Effector CD4-positive, alpha-beta T cell (primary cell): ENCODE data around the gene EPHX1.

ENCODE experiments used
- DNase-seq: peaks from one replicate; pipeline ENCODE4 v3.0.0-alpha.2; 2020

The EPHX1 gene

DNA sequence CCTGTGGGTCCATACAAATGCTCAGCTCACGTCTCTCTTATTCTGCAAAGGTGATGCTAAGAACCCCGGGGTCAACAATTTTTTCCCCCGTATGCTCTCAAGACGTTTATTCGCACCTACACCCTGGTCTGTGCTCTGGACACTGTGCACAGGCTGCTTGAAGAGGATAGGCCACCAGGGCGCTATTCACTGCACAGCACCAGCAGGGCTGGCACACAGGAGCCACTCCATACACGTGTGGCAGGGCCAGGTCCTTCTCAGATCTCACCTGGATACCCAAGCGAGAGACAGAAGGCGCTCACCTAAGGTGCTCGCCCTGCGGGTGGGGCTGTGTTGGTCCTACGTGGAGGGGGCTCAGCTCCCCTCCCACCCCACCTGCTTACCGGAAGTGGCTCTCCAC lies 55.6 kb downstream of the EPHX1 start:
- no peak for DNase-seq

DNA sequence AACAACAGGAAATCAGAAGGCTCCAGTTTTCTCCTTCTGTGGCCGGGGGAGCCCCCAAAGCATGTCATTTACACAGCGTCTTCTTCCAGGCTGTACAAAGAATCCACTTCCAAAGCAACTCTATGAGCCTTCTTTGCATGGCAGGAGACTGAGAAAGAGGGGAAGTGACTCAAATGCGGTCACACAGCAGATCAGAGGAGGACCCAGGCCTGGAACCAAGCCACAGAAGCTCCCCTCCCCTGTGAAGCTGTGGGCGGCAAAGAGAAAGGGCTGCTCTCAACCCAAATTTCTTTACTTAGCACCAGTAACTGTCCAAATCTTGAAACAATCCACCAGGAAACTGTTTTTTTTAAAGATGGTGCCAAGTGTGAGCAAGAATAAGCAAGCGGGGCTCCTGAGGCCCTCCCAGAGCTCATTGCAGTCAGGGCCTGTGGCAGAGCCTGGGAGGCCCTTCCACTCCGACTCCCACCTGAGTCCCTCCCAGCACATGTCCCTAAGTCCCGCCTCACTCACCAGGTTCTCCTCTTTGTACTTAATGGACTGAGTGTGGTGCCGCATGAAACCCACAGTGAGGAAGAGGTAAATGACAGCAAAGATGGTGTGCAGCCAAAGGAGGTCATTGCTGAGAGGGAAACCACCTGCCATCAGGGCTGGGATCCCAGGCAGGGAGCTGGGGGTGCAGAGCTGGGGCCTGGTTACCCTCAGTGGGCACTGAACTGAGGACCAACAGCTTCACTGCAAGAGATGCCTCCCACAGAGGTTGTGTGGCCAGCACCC lies 56.3 kb downstream of the EPHX1 start:
- peak; percentile 62 for DNase-seq

DNA sequence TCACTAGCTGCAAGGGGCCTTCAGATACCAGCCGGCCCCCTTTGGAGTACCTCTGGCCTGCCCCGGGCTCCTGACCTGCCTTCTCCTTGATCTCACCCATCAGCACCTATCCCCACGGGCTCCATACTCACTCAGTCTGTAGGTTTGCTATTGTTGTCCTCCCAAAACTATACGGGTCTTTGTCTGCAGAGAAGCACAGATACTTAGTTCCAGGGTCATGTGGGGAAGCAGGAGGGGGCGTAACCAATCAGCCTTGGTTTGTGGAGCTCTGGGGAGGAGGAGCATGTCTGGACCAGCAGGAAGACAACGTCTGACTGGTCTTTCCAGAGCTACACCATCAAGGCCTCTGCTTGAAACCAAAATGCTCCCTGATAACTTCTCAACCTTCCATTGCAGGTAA lies 57.1 kb downstream of the EPHX1 start:
- DNase-seq = no peak

DNA sequence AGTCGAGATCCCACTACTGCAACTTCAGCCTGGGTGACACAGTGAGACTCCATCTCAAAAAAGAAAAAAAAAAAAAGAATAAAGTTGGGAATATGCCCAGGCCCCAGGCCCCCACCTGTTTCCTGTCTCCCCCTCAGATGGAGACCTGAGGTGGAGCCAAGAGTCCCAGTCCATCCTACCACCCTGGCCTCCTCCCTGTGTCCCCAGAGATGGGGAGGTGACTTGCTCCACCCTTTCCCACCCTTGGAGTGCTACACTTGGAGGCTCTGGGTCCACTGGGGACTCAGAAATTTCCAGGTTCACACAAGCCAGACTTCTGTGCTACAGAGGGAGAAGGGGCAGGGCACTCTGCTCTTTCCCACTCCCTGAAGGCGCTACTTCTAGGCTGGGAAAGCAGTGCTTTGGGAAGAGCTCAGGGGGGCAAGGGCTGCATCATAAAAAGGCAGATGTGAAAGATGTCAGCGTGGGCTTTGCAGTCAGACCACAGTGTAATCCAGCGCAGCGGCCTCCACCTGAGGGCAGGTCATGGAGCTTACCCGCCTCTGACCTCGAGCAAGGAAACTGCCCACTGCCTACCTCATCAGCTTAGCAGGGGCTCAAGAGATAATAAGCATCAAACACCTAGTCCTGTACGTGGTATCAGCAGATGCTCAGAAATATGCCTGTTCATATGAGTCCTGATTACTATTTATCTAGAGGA lies 58.9 kb downstream of the EPHX1 start:
- DNase-seq = no peak

DNA sequence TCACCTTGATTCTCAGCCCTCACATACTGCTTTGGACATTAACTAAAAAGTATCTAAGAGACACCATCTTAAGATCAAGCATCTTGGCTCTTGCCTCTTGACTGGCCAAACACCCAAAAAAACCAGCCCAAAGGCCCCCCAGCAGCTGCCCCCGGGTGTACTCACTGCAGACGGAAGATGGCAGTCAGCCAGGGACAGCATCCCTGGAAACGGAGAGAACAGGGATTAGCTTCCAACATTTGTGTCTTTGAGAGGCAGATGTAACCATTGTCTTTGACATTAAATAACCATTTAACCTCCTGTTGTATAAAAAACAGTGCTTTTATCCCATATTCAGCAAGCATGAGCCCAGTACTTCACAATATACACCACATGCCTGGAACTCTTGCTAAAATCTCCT lies 61.0 kb downstream of the EPHX1 start:
- no peak for DNase-seq

DNA sequence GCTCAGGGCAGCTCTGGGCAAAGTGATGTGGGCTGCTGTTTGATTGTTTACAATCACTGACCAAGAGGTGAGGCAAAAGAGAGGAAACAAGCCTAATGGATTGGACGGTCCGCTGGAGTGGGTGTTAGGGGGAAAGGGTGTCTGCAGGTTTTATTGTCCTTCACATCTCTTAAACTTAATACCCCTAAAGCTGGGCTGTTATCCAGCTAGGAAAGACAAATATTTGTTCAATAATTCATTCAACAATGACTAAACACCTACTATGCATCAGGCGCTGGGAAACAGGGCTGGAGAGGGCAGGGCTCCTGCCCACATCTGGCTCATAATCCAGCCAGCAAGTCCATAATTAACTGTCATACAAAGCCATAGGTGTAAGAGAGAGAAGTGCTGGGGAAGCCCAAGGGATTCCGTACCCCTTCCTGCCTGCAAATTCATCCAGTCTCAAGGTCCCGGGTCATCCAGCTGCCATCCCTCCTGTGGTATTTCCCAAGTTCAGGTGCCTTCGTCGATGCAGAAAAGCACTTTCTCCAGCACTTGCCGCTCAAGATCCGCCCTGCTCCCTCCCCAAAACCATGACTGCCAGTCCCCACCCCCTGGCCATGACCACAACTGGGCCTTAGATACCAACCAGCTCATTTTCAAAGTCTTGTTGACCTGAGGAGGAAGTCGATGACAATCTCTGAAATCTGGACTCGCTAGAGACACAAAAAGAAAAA lies 61.6 kb downstream of the EPHX1 start:
- DNase-seq = no peak

DNA sequence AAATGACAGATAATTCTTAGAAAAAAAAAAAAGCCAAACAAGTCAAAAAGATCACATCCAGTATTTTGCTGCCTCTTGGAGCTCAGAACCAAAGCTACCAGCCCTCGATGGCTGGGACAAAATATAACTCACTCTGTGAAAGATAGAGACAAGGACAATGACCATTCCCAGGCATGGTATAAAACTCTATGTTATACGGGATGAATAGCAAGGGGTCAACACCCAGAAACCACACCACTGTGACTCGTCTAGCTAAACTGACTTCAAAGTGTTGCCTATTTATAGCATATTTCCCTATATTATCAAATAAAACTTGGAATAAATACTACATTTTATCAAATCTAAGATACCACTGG lies 62.1 kb downstream of the EPHX1 start:
- no peak for DNase-seq

DNA sequence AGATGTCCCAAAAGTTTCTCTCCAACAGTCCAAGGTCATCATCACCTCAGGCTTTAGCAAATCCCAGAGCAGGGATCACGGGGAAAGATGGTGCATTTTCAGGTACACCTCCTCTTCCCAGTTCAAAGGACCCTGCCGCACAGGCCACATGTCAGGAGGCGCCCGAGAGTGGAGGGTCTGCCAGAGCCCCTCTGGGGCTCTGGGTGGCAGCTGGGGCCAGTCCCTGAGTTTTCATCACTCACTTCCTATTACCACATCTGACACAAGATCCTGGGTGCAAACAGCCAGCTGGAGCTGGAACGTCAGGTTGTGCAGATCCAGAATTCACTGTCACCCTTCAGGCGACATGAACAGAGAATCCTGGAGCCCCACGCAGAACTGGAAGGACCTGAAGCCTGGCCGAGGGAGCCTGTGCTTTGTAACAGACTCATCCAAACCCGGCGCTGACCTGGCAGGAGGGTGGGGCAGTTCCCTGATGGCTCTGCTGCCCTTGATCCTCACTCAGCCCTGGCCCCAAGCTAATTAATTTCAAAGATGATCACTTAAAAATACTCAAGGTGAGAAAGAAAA lies 63.4 kb downstream of the EPHX1 start:
- DNase-seq = no peak

DNA sequence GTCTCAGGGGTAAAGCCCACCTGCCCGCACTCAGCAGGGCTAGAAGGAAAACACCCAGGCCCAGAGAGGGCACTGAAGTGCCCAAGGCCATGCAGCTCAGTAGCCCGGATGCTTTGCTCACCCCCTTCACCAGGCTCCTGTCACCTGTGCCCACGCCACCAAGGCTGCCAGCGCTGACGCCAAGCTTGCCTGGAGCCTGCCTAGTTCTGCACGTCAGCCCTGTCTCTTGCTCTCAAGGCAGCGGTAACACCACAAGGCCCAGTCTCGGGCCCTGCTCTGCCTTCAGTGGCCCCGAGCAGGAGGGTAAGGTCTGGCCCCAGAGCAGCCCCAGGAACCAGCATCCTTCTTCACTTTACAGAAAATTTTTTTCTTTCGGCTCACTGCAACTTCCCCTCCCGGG lies 64.5 kb downstream of the EPHX1 start:
- no peak for DNase-seq

DNA sequence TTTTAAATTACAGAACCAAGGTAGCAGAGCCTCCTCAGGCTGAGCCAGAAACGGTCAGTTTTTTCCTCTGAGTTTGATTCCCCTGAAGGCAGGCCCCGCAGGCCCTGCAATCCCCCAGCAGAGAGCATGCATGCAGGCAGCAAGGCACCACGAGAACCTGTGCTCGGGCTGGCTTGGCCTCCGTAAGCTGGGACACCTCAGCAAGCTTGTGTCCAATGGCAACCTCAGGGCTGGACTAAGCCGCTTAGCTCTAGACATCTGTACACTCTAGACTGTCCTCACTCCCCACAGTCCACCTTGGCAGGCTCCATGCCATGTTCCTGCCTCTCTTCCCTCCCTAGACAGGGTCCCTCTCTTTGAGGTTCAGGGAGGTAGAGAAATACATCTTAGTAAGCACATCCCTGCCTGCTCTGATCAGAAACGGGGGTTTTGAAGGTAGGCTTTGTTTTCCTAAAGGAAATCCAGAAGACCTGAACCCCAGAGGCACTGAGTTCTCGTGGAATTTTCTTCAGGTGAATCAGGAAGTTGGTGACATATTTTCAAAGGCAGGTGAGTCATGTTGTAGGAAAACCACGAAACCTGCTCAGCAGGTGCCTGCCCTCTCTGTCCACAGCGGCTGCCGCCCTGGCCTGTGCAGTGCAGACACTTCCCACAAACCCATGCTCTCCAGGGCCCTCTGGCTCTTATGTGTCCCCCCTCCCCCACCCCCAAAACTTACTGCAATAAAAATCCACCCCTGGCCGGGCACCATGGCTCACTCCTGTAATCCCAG lies 65.3 kb downstream of the EPHX1 start:
- DNase-seq = no peak

DNA sequence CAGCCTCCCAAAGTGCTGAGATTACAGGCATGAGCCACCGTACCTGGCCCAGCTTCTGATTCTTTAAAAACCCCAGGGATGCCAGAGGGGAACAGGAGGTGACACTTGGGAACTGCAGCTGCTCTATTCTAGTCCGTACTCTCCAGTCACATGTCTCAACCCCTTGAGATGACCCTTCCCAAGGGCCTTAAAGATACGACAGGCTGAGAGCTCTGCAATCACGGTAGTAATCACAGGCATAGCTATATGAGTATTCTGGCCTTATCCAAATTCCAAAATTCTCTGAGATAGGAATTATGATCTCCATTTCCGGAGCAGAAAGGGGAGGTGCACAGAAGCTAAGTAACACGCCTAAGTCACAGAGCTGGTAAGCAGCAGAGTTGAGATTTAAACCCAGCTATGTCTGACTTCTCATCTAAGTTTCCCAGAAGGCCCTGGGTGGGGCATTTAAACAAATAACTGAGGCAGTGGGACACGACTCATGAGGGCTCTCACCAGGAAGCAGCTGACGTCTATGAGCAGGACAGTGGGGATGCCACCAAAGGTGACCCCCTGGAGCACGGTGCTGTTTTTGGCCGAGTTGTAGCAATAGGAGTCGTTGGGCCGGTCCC lies 67.1 kb downstream of the EPHX1 start:
- no peak for DNase-seq

DNA sequence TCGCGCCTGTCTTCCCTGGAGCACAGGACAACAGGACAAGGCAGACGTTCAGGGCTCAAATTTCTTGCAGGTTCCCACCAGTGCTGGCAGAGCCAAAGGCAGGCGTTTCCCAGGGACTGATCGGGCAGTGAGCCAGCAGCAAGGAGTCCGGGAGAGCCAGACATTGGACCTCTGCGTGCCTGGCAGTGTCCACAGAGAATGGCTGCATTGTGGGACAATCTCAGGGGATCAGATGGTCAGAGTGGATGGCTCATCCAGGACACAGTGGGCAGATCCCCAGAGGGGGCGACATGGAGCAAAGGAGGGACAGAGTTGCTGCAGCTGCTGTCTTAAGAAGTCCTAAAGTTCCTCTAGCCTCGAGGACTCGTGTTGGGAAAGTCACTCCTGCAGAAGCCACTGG lies 67.7 kb downstream of the EPHX1 start:
- peak; percentile 28 for DNase-seq

DNA sequence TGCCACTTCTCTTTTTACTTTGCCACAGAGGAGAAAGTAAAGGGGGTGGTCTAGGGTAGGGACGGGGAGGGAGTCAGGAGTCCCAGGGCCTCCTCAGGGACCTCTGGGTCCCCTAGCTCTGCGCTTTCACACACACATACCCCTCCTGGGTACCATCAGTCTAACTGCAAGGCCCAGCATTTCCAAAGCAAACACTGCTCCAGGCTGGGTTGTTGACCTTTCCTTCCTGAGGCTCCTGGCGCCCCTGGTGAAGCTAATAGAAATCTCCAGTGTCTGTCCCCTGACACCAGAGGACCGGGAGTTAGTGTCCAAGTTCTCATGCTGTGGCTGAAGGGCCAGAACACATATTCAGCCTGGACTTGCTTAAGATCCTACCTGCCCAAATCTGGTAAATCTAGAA lies 68.4 kb downstream of the EPHX1 start:
- DNase-seq = no peak

DNA sequence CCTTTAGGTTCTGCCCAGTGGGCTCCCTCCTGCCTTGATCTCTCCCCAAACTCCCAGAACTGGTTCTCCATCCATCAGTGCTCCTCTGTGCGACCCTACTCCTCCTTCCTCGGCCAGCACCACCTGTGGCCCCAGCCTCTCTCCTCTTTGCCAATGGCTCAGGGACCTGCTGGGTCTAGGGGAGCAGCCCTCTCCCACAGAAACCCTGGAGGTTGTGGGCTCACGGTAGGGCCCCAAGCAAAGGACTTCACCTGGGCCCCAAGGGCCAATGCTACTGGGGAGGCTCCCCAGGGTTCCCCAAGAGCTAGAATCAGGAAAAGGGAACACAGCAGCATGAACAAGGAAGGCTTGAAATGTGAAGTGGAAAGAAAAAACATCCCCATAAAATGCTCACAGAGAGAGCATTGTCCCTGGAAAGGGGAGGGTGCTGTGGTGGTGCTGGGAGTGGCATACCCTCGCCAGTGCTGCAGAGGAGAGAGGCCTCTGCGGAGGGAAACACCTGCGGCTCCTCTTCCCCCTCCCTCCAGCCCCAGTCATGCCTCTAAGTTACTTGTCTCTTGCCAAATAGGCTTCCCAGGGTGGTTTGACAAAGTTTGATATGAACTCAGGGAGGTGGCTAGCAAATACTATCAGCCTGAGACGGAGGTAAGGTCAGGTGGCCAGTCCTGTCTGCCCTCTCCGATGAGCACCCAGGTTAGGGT lies 69.7 kb downstream of the EPHX1 start:
- DNase-seq = peak; percentile 28

DNA sequence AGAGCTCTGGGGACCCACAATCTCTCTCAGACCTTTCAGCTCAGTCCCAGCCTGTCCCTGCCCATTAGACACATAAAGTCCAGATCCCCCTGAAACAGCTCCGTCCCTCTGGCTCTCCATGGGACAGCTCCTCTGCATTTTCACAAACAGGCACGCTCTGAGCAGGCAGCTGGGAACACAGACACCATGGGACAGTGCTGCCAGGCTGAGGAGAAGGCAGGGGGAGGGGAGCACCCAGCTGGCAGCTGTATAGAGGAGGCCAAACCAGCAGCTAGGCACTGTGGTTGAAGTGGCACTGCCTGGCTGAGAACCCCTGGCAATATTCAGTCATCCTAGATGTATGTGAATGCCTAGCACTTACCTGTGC lies 70.3 kb downstream of the EPHX1 start:
- DNase-seq = no peak

DNA sequence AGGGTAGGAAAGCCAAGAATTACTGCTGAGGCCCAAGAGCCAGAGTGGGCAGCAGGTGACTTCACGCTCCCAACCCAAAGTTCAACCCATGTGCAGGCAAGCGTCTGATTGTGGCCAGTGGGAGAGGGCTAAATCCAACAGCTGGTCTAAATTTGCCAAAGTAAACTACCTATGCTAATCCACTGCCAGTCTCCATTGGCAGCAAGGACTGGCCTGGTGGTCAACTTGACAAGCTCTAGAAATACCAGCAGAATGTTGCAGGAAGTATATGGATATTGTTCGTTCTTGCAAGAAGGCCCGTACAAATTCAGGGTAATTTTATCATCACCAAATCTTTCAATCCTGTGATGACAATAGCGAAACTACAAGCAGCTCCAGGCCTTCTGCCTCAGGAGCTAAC lies 70.7 kb downstream of the EPHX1 start:
- no peak for DNase-seq

DNA sequence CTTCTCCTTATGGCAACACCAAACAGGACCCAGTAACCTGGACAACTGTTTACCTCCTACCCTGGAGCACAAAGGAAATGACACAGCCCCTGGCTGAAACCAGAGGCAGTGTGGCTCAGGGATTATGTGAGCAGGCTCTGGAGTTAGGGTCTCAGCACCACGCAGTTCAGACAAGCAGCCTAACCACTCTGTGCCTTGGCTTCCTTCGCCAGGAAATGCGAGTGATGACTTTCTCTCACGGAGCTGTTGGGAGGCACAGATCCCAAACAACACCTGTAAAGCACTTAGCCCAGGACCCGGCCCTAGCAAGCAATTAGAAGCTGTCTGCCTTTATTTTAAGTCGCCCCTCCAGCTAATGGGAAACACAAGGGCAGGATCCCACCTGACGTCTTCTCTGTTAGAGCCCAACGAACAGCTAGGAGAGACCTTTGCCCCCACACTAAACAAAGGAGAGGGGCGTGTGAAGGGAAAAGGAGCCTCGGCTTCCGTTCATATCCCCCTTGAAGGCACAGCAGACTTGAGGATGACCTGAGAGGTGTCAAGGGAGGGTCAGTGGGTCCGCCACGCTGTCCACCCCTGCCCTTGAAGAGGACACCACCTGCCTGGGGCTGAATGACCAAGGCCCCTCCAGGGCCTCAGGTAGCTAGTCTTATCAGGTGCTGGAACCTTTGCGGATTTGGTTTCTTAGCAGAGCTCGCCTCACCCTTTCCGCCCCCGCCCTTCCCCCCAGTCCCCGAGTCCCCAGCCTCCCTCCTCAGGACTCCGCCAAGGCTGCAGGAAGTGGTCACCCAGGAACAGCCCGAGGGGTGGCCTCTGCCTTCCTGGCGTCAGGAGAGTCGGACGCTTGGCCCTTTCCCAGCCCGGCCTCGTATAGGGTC lies 71.4 kb downstream of the EPHX1 start:
- DNase-seq = peak; percentile 32

DNA sequence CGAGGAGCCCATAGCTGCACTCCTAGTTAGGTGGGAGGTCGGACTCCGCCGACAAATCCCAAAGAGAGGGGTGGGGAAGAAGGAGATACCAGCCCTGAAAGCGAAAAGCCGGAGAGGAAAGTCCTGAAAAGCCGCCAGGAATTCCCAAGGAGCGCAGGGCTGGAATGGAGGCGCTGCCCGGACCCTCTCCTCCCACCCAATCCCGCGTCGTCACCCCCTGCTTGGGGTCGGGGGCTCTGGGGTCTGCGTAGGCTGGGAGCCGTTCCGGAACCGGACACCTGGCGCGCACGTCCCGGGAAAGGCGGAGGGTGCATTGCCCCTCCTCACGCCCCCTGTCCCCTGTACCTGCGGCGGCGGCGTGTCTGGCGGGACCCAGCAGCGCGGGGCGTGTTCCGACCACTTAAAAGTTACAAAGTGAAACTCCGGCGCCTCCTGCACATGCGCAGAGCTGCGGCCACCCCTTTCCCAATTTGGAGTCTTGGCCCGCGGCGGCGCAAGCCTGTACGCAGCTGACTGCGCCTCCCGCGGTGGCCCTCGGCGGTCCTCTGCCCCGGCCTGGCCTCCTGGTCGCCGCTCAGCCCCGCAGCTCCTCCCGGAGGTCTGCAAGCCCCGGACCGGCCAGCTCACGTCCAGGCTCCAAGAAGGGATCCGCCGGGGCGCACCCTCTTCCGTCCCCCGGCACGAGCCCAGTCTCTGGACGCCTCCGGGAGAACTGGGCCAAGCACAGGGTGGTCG lies 72.2 kb downstream of the EPHX1 start, which contains the start of gene TMEM63A:
TMEM63A (minus strand) TSS at position 422 of the 735 bp plus-strand sequence. CDS start 4,800 bp downstream, outside the sequence.
- peak; percentile 90 for DNase-seq

DNA sequence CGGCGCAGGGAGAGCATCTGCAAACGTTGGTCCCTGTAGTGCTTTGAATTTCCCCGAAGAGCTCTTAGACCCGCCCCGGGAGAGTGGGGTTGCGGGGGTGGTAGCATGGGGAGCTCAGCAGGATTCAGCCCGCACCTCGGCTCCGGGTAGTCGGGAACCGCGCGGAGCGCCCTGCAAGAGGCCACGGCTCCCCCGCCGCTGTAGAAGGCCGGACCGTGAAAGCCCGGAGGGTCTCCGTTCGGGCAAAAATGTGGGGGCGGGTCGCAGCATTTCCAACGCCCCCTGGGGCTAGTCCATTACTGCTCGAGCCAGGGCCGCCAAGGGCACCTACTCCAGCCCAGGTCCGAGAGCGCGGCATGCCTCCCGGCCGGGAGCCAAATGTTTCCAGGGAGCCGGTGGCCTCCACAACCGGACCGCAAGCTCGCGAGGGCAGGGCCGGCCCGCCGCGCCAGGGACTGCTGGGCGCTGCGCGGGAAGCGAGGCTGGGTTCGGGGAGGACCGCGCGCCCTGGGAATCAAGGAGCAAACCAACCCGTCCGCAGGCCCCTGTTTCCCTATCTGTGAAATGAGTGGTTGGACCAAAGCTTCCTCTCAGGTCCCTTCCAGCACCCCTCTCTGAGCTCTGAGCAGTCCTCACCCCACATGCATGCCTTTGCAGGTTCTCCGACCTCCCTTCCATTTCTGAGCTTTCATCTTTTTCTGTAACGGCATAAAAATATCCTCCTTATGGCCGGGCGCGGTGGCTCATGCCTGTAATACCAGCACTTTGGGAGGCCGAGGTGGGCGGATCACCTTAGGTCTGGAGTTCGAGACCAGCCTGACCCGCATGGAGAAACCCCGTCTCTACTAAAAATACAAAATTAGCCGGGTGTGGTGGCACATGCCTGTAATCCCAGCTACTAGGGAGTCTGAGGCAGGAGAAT lies 73.0 kb downstream of the EPHX1 start:
- DNase-seq = peak; percentile 16
